Nephron progenitor cell (in vitro differentiated cells): ENCODE measurements around the gene PPP1R14C.

Experiments used
- DNase-seq: peaks from one replicate; pipeline ENCODE4 v3.0.0; 2021
- H3K27ac Mint-ChIP-seq: 2 replicates; pipeline ENCODE4 v1.8.0; 2021; ENCODE audit warnings: mild to moderate bottlenecking, moderate library complexity, mixed read lengths
- H3K27me3 Mint-ChIP-seq: 2 replicates; pipeline ENCODE4 v1.8.0; 2021; ENCODE audit warnings: mild to moderate bottlenecking, low read depth, mixed read lengths; ENCODE audit not compliant: poor library complexity
- H3K36me3 Mint-ChIP-seq: 2 replicates; pipeline ENCODE4 v1.8.0; 2021; ENCODE audit warnings: low read depth, mixed read lengths
- H3K4me1 Mint-ChIP-seq: 2 replicates; pipeline ENCODE4 v1.8.0; 2021; ENCODE audit warnings: mixed read lengths
- H3K4me3 Mint-ChIP-seq: 2 replicates; pipeline ENCODE4 v1.8.0; 2021; ENCODE audit warnings: mild to moderate bottlenecking, moderate library complexity, mixed read lengths
- H3K9me3 Mint-ChIP-seq: 2 replicates; pipeline ENCODE4 v1.8.0; 2021; ENCODE audit warnings: mild to moderate bottlenecking, moderate library complexity, mixed read lengths
- TF ChIP-seq, protein P1 (sequence below): fragments of 200-600 bp; sonication (generic); IDR thresholded peaks from 2 replicates; pipeline ENCODE4 v1.5.0; 2021; ENCODE audit warnings: antibody characterized with exemption

The PPP1R14C gene

DNA sequence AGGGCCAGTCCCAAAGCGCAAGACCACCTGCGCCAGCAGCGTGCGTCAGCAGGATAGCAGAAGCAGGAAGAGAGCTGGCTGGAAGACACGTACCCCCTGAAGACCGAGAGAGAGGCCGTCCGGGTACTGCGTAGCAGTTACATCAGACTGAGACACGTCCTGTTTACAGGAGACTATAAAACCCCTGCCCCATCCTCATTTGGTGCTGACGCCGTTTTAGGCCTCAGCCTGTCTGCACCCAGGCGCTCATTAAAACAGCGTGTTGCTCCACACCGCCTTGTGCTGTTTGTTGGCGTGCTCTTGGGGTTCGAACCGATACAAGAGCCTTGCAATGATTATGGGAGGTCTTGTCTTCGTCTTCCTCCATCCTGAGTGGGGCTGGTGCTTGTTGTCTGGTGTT lies 42.1 kb upstream of the PPP1R14C start:
- Mint-ChIP-seq H3K4me1 (no peaks in the 10 kb centered on the region), H3K36me3 (no peaks in the 10 kb centered on the region), H3K4me3 (no peak overlapping the region), H3K27ac (no peak overlapping the region), H3K27me3 (peaks cover 13% of the 10 kb centered on the region), H3K9me3 (peaks cover 8% of the 10 kb centered on the region)
- no peak for DNase-seq
- TF ChIP-seq, protein P1, sequence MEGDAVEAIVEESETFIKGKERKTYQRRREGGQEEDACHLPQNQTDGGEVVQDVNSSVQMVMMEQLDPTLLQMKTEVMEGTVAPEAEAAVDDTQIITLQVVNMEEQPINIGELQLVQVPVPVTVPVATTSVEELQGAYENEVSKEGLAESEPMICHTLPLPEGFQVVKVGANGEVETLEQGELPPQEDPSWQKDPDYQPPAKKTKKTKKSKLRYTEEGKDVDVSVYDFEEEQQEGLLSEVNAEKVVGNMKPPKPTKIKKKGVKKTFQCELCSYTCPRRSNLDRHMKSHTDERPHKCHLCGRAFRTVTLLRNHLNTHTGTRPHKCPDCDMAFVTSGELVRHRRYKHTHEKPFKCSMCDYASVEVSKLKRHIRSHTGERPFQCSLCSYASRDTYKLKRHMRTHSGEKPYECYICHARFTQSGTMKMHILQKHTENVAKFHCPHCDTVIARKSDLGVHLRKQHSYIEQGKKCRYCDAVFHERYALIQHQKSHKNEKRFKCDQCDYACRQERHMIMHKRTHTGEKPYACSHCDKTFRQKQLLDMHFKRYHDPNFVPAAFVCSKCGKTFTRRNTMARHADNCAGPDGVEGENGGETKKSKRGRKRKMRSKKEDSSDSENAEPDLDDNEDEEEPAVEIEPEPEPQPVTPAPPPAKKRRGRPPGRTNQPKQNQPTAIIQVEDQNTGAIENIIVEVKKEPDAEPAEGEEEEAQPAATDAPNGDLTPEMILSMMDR: no peak

GRCh38 chr6:150102750-150103270 lies 40.0 kb upstream of the PPP1R14C start:
- DNase-seq: no peak
- H3K27me3 Mint-ChIP-seq: peaks cover 8% of the 10 kb centered on the region
- no peak overlapping the region for H3K27ac Mint-ChIP-seq
- H3K36me3 Mint-ChIP-seq: no peaks in the 10 kb centered on the region
- no peak overlapping the region for H3K4me3 Mint-ChIP-seq
- peaks cover 8% of the 10 kb centered on the region for H3K9me3 Mint-ChIP-seq
- H3K4me1 Mint-ChIP-seq: no peaks in the 10 kb centered on the region
- TF ChIP-seq, protein P1: no peak

DNA sequence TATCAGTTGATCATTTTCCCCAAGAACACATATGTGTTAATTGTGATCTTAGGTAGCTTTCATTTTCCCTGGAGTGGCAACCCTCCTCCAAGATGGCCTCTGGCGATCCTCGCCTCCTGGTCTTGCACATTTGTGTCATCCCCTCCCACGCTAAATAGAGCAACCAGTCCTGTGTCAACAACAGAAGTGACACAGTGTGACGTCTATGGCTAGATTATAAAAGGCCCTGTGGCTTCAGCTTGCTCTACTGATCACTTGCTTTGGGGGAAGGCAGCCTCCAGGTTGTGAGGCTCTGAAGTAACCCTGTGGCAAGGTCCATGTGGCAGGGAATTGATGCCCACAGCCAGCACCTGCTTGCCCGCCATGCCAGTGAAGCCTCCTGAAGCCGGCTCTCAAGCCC lies 30.6 kb upstream of the PPP1R14C start:
- Mint-ChIP-seq H3K4me3 (no peak overlapping the region), H3K4me1 (no peaks in the 10 kb centered on the region), H3K27me3 (peaks cover 2% of the 10 kb centered on the region), H3K27ac (no peak overlapping the region), H3K9me3 (peaks cover 11% of the 10 kb centered on the region), H3K36me3 (no peaks in the 10 kb centered on the region)
- TF ChIP-seq, protein P1: no peak
- DNase-seq: no peak

- Mint-ChIP-seq H3K4me1 (peaks cover 21% of the 10 kb centered on the region), H3K4me3 (no peak overlapping the region), H3K9me3 (peaks cover 17% of the 10 kb centered on the region), H3K36me3 (no peaks in the 10 kb centered on the region), H3K27ac (no peak overlapping the region), H3K27me3 (peaks cover 16% of the 10 kb centered on the region)
- no peak for DNase-seq
- TF ChIP-seq, protein P1: no peak
These were observed 27.1 kb upstream of the PPP1R14C start for GRCh38 chr6:150115769-150116168.

DNA sequence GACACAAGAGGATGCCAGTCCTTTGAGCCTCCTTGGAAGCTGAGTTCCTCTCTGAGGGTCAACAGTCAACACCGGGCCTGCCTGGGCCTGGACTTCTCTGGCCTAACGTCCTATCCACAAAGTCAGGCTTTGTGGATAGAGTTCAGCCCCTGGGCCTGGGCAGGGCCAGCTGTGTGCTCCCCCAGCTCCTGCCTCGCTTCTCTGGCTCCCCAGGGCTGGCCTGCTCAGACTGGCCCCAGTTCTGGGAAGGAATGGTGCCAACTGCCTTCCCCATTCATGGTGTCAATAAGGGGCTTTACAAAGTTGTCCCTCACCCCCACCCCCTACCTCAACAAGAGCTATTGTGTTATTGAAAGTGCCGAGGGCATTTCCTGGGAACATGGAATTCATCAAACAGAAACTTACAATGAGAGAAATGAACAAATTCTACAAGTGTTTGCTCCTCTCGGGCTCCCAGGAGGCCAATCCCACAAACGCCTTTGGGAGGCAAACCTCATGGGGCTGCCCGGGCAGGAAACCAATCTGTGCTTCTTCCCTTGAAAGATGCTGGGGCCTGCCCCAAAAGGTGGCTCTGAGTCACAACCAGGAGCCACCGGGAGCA lies 26.5 kb upstream of the PPP1R14C start:
- no peaks in the 10 kb centered on the region for H3K36me3 Mint-ChIP-seq
- DNase-seq: no peak
- peaks cover 17% of the 10 kb centered on the region for H3K9me3 Mint-ChIP-seq
- peaks cover 16% of the 10 kb centered on the region for H3K27me3 Mint-ChIP-seq
- peaks cover 21% of the 10 kb centered on the region for H3K4me1 Mint-ChIP-seq
- H3K4me3 Mint-ChIP-seq: no peak overlapping the region
- TF ChIP-seq, protein P1: no peak
- no peak overlapping the region for H3K27ac Mint-ChIP-seq

DNA sequence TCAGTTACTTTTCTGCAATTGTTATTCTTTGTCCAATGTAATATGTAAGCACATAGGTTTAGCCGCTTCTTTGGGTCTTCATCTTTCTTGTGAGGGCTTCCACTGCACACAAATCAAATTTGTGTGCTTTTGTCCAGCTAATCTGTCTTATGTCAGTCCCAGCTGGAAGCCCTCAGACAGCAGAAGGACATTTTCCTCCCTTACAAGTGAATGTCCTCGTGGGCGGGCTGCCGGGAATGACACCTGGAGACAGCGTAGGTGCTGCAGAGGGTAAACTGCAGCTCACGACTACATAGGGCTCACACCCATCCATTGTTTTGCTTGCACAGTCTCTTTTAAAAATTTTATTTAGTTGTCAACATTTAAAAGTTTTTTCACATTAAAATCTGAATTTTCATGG lies 24.6 kb upstream of the PPP1R14C start:
- Mint-ChIP-seq H3K4me3 (no peak overlapping the region), H3K9me3 (peaks cover 17% of the 10 kb centered on the region)
- TF ChIP-seq, protein P1: no peak

More for the DNA sequence above, 24.6 kb upstream of the PPP1R14C start:
- Mint-ChIP-seq H3K36me3 (no peaks in the 10 kb centered on the region), H3K4me1 (peaks cover 21% of the 10 kb centered on the region), H3K27ac (no peak overlapping the region), H3K27me3 (peaks cover 13% of the 10 kb centered on the region)
- no peak for DNase-seq
